Prostate gland (tissue), 2 donors: ENCODE measurements around the gene ATP9B.

Source experiments
- CTCF ChIP-seq, 4 experiments: fragments of 200-600 bp in 2 of 4; fragments of 450-650 bp in 2 of 4; sonication (generic) in 2 of 4; IDR thresholded peaks; 1 replicate in 3 of 4; 2 replicates in 1 of 4; pipeline ENCODE4 v1.5.1; 2016 to 2019; ENCODE audit warnings: antibody characterized with exemption in 4 of 4, mild to moderate bottlenecking in 2 of 4, moderate library complexity in 2 of 4
- POLR2AphosphoS5 ChIP-seq: sonication (generic); formaldehyde crosslinking; IDR thresholded peaks from one replicate; pipeline ENCODE4 v1.6.1; 2017; ENCODE audit warnings: antibody characterized with exemption

- TF ChIP-seq CTCF (IDR thresholded peaks at IDR 0.05) (no peak), POLR2AphosphoS5 (no peak)
Measured at GRCh38 chr18:79424008-79424565, 354.9 kb downstream of the ATP9B start.
